ENCODE measurements around the gene MIPEP.

GRCh38 chr13:23754997-23755396, 134.2 kb downstream of the MIPEP start:
- TF ChIP-seq CTCF (IDR thresholded peaks at IDR 0.05), result no peak
- TF ChIP-seq POLR2A (IDR thresholded peaks at IDR 0.05), result no peak
- TF ChIP-seq POLR2AphosphoS5 (IDR thresholded peaks at IDR 0.05), result no peak

Data from breast epithelium (tissue), 3 donors.